ENCODE results near the gene MAP2K2.

DNA sequence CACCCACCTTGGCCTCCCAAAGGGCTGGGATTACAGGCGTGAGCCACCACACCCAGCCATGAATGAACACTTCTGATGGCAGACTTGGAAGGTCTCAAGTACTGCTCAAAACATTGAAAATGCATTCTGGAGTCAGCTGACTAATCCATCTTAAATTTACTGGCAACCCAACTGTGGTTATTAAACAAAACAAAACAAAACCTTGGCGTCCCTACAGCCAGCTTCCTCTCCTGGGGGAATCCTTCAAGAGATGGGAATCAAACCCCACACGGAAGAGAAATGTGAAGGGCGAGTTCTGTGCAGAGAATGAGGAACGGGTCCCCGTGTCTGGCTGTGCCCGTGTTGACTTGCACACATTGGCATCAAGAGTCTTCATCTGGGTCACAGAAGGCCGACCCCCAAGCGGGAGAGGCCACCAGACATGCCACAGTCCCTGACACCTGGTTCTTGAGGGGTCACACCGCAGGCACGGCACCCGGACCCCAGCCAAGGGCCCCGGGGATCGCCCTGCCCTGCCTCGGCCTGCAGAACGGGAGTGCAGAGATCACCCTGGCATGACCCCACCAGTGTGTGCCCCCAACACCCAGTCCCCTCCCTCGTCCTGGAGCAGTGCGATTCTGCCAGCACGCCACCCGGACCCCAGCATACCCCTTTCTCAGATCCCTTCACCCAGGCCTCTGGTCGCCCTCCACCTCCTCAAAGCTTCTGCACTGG, 3.2 kb downstream of the MAP2K2 start:
- TF ChIP-seq, protein P1, sequence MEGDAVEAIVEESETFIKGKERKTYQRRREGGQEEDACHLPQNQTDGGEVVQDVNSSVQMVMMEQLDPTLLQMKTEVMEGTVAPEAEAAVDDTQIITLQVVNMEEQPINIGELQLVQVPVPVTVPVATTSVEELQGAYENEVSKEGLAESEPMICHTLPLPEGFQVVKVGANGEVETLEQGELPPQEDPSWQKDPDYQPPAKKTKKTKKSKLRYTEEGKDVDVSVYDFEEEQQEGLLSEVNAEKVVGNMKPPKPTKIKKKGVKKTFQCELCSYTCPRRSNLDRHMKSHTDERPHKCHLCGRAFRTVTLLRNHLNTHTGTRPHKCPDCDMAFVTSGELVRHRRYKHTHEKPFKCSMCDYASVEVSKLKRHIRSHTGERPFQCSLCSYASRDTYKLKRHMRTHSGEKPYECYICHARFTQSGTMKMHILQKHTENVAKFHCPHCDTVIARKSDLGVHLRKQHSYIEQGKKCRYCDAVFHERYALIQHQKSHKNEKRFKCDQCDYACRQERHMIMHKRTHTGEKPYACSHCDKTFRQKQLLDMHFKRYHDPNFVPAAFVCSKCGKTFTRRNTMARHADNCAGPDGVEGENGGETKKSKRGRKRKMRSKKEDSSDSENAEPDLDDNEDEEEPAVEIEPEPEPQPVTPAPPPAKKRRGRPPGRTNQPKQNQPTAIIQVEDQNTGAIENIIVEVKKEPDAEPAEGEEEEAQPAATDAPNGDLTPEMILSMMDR (conservative IDR thresholded peaks at IDR 0.05 in 1 of 2, IDR thresholded peaks at IDR 0.05 in 1 of 2; ENCODE audit: extremely low read depth in 1 of 2, insufficient read depth in 1 of 2, low read depth in 1 of 2, low read length in 2 of 2) = no peak
- no peak for TF ChIP-seq EZH2 (IDR thresholded peaks at IDR 0.05; ENCODE audit: borderline replicate concordance, low read length)
